NT2/D1 (cell line): ENCODE results near the gene QSOX2.

Experiments used
- SUZ12 ChIP-seq: IDR thresholded peaks from 2 replicates; pipeline ENCODE4 v1.6.1; 2011; ENCODE audit not compliant: insufficient read length, insufficient read depth; ENCODE audit errors: extremely low read depth
- YY1 ChIP-seq: IDR thresholded peaks from 2 replicates; pipeline ENCODE4 v1.6.1; 2011; ENCODE audit not compliant: insufficient read length, insufficient read depth

GRCh38 chr9:136284311-136284710, 38.7 kb upstream of the QSOX2 start:
- TF ChIP-seq YY1 (no peak), SUZ12 (no peak)
